Peyer's patch (tissue), 4 donors: ENCODE measurements around the gene ABTB1. TPM values are rescaled to one million over a fixed set of nuclear protein-coding genes. Genes with fewer than 3 reads are reported as not detected.

Experiments used
- DNase-seq, 3 donors: peaks; one replicate each; pipeline ENCODE4 v3.0.0-alpha.2; 2017 to 2019
- H3K27ac ChIP-seq, 4 donors: fragments of 200-600 bp; sonication (generic); one replicate each; pipeline ENCODE4 v1.5.1; 2016 to 2019
- H3K27me3 ChIP-seq, 2 donors: fragments of 200-600 bp; sonication (generic); one replicate each; pipeline ENCODE4 v1.5.1; 2019
- H3K36me3 ChIP-seq, 3 donors: fragments of 200-600 bp; sonication (generic); one replicate each; pipeline ENCODE4 v1.5.1; 2016 to 2019
- H3K4me1 ChIP-seq, 4 donors: fragments of 200-600 bp; sonication (generic); one replicate each; pipeline ENCODE4 v1.5.1; 2016 to 2019
- H3K4me3 ChIP-seq, 4 donors: fragments of 200-600 bp; sonication (generic); 1 replicate in 3 of 4; 2 replicates in 1 of 4; pipeline ENCODE4 v1.5.1; 2016 to 2019; ENCODE audit warnings: mild to moderate bottlenecking in 1 of 4
- H3K9me3 ChIP-seq, 4 donors: fragments of 200-600 bp; sonication (generic); one replicate each; pipeline ENCODE4 v1.5.1; 2016 to 2019; ENCODE audit warnings: mild to moderate bottlenecking in 1 of 4
- POLR2A ChIP-seq, 2 donors: fragments of 450-650 bp; IDR thresholded peaks; one replicate each; pipeline ENCODE4 v1.5.1; 2017; ENCODE audit warnings: antibody characterized with exemption in 2 of 2, mild to moderate bottlenecking in 2 of 2, moderate library complexity in 2 of 2
- total RNA-seq, 4 donors: library from RNA; depleted of rRNA; stranded (reverse); fragments of >200 nt; gene quantifications; one replicate each; pipeline ENCODE4 v1.1.0, GENCODE V29; 2016
- TF ChIP-seq, protein P1 (sequence below), 6 experiments: fragments of 450-650 bp in 4 of 6; fragments of 200-600 bp in 2 of 6; sonication (generic) in 1 of 6; IDR thresholded peaks; one replicate each; pipeline ENCODE4 v1.5.1; 2017 to 2019; ENCODE audit warnings: antibody characterized with exemption in 6 of 6, mild to moderate bottlenecking in 3 of 6, moderate library complexity in 1 of 6

ABTB1 gene
- total RNA-seq, 4 donors from 2014 or later: 38.5 to 80.0 (median 57.1) TPM

DNA sequence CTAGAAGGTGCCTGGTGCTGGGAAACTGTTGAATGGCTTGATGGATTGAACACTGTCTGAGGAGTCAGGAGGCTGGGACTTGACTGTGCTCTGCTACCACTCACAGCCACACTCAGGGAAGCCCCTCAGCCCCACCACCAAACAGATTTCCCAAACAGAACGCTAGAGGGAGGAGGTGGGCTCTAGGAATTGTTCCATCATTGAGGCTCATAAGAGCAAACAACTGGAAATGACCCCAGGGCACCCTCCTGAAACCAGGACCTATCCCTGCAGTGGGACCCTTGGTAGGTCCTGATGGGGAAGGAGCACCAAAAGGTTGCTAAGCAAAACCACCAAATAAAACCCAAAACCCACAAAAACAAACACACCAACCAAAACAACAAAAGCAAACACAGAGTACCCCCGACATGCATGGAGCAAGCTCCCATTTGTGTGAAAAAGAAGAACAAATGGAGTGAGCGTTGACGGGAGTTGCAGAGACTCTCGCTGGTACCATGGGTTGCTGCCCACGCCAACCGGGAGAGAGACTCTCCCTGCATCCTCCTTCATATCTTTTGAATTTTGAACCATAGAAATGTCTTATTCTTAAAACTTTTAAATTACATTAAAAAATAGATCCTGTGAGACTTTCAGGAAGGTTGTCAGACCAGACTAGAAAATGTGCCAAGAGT is 45.6 kb downstream of the ABTB1 start:
- Histone ChIP-seq H3K9me3 (no peaks in the 10 kb centered on the region), H3K4me3 (no peak overlapping the region), H3K36me3 (peaks cover 0 to 40% (median 0%) of the 10 kb centered on the region in 3 donors), H3K27ac (no peak overlapping the region), H3K4me1 (peaks cover 0 to 17% (median 0%) of the 10 kb centered on the region in 4 donors), H3K27me3 (no peaks in the 10 kb centered on the region)
- TF ChIP-seq, protein P1, sequence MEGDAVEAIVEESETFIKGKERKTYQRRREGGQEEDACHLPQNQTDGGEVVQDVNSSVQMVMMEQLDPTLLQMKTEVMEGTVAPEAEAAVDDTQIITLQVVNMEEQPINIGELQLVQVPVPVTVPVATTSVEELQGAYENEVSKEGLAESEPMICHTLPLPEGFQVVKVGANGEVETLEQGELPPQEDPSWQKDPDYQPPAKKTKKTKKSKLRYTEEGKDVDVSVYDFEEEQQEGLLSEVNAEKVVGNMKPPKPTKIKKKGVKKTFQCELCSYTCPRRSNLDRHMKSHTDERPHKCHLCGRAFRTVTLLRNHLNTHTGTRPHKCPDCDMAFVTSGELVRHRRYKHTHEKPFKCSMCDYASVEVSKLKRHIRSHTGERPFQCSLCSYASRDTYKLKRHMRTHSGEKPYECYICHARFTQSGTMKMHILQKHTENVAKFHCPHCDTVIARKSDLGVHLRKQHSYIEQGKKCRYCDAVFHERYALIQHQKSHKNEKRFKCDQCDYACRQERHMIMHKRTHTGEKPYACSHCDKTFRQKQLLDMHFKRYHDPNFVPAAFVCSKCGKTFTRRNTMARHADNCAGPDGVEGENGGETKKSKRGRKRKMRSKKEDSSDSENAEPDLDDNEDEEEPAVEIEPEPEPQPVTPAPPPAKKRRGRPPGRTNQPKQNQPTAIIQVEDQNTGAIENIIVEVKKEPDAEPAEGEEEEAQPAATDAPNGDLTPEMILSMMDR (IDR thresholded peaks at IDR 0.05): no peak
- TF ChIP-seq POLR2A (IDR thresholded peaks at IDR 0.05): no peak
- DNase-seq: peak in 1 of 3 donors; percentile 5

DNA sequence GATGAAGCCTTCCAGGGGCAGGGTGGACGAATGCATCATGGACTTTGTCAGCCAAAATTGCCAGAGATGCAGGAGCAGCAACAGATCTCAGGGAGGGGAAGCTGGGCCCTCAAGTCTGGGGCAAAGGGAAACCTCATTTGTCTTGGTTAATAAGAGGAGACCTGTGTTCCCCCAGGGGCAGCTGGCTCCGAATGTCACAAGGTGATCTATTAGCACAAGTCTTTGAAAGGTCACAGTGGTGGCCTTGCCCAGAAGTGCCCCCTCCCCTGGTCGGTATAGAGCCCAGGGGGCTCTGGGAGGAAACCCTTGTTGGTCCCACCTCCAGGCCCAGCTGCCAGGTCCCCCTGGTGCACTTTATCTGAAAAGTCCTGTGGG is 46.2 kb downstream of the ABTB1 start:
- Histone ChIP-seq H3K27me3 (no peaks in the 10 kb centered on the region), H3K36me3 (peaks cover 0 to 36% (median 0%) of the 10 kb centered on the region in 3 donors), H3K27ac (no peak overlapping the region), H3K4me3 (no peak overlapping the region), H3K9me3 (no peaks in the 10 kb centered on the region), H3K4me1 (peaks cover 0 to 17% (median 0%) of the 10 kb centered on the region in 4 donors)
- TF ChIP-seq, protein P1 (IDR thresholded peaks at IDR 0.05): no peak
- no peak for TF ChIP-seq POLR2A (IDR thresholded peaks at IDR 0.05)
- DNase-seq: peak in 2 of 3 donors; percentile 20 to 32

DNA sequence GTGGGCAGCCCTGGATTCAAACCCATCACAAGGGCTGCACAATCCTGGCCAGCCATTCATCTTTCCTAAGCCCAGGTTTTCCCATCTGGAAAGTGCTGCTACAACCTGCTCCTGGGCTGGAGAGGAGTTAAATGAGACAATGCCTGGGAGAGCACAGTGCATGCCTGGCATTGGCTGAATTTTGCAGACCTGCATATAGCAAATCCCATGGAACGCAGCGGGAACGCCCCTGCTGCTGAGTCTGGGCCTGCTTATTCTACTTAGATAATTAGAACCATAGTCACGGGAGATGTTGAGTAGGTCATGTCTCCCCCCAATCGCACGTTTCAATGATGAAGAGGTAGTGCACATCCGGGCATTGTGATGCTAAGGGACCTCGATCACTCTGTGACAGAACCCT is 46.6 kb downstream of the ABTB1 start:
- Histone ChIP-seq H3K4me1 (peaks cover 0 to 17% (median 0%) of the 10 kb centered on the region in 4 donors), H3K27me3 (no peaks in the 10 kb centered on the region), H3K36me3 (peaks cover 0 to 36% (median 0%) of the 10 kb centered on the region in 3 donors), H3K9me3 (no peaks in the 10 kb centered on the region), H3K4me3 (no peak overlapping the region), H3K27ac (no peak overlapping the region)
- TF ChIP-seq, protein P1 (IDR thresholded peaks at IDR 0.05): no peak
- TF ChIP-seq POLR2A (IDR thresholded peaks at IDR 0.05): no peak
- peak in 2 of 3 donors; percentile 7 to 11 for DNase-seq

DNA sequence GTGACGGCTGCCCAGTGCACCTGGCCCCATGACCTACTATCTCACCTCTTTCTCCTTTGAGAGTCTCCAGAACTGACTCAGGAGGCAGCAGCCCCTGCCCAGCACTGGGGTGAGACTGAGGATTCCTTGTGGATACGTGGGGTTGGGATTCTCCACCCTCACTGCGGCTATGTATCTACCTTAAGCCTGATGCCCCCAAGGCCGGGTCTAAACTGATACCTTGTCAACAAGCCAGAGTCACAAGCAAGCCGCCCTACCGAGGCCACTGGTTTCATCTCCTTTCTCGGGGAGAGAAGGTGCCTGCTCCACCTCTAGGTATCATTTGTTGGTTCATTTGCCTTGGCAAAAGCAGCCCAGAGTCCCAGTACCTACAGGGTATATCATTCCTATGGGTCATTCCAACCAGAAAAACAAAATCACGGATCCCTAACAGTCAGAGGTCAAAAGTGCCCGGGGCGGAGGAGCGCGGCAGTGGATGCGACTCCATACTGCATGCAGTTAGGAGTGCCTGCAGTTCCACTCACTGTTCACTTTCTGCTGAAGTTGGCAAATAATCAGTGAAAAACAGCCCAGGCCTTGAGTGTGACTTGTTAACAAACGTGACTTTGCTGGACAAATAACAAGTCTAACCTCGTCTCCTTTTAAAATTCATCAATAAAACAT is 47.5 kb downstream of the ABTB1 start:
- Histone ChIP-seq H3K9me3 (no peaks in the 10 kb centered on the region), H3K4me3 (no peak overlapping the region), H3K27ac (no peak overlapping the region), H3K36me3 (peaks cover 0 to 35% (median 0%) of the 10 kb centered on the region in 3 donors), H3K4me1 (peaks cover 0 to 17% (median 0%) of the 10 kb centered on the region in 4 donors), H3K27me3 (no peaks in the 10 kb centered on the region)
- TF ChIP-seq, protein P1 (IDR thresholded peaks at IDR 0.05): no peak
- TF ChIP-seq POLR2A (IDR thresholded peaks at IDR 0.05): no peak
- peak in 1 of 3 donors; percentile 24 for DNase-seq

DNA sequence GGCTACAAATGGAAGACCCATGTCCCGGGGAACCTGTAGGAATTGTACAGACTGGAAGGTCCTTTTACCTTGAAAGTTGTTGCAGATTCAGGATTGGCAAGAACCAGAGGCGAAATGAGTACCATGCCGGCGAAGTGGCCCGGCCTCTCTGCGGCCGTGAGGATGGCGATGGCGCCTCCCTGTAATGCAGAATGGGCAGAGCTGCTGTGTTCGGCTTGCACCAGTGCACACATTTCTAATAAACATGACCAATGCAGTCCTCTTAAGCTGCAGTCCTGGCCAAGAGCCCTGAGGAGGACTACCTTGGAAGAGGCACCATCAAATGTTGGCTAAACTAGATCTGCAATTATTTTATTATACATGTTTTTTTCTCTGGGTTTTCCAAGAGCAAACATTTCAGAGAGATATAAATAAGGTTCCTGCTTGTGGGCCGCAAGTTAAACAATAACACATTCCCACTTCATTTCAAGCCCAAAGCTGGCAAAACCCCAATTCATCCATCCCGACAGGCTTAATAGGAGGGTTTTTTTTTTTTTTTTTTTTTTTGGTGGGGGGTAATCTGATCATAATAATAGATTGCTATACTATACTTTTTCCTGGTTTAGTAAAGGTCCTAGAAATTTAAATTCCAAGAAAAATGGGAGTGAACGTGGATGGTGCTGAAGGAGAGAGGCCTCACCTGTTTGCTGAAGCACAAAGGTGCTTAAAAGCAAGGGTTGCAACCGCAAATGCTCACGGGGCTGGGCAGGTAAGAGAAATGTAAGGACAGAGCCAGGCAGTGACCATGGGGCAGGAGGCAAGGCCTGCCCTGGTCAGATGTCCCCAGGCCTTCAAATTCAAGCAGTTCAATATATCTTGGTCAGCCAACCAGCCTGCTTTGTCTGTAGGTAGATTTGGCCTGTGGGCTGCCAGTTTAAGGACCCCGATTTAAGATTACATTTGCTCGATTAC is 48.5 kb downstream of the ABTB1 start:
- peak in 1 of 3 donors; percentile 28 for DNase-seq
- Histone ChIP-seq H3K9me3 (no peaks in the 10 kb centered on the region), H3K27me3 (no peaks in the 10 kb centered on the region), H3K36me3 (peaks cover 0 to 27% (median 0%) of the 10 kb centered on the region in 3 donors), H3K4me3 (no peak overlapping the region), H3K27ac (peak overlapping the region in 1 of 4 donors; percentile 46), H3K4me1 (peaks cover 0 to 17% (median 0%) of the 10 kb centered on the region in 4 donors)
- TF ChIP-seq, protein P1 (IDR thresholded peaks at IDR 0.05): no peak
- TF ChIP-seq POLR2A (IDR thresholded peaks at IDR 0.05): no peak
